RPMI7951 (cell line): ENCODE data around the gene PNO1. TPM values are rescaled to one million over a fixed set of nuclear protein-coding genes. Genes with fewer than 3 reads are reported as not detected.
"Not testable (repeated sequence)": the region's sequence is repeated elsewhere in the genome, so short reads cannot be mapped to it uniquely, and the experiment has no call there.

Source experiments
- DNase-seq: peaks from one replicate; pipeline ENCODE4 v3.0.0-alpha.2; 2012; ENCODE audit warnings: low read depth
- total RNA-seq: library from RNA; depleted of rRNA; stranded (reverse); fragments of >200 nt; shearing (Covaris generic); gene quantifications from 2 replicates; pipeline ENCODE4 v1.2.3, GENCODE V29; 2014; rRNA removed

The PNO1 gene
- total RNA-seq, result 19.3 and 25.0 TPM in 2 replicates

DNA sequence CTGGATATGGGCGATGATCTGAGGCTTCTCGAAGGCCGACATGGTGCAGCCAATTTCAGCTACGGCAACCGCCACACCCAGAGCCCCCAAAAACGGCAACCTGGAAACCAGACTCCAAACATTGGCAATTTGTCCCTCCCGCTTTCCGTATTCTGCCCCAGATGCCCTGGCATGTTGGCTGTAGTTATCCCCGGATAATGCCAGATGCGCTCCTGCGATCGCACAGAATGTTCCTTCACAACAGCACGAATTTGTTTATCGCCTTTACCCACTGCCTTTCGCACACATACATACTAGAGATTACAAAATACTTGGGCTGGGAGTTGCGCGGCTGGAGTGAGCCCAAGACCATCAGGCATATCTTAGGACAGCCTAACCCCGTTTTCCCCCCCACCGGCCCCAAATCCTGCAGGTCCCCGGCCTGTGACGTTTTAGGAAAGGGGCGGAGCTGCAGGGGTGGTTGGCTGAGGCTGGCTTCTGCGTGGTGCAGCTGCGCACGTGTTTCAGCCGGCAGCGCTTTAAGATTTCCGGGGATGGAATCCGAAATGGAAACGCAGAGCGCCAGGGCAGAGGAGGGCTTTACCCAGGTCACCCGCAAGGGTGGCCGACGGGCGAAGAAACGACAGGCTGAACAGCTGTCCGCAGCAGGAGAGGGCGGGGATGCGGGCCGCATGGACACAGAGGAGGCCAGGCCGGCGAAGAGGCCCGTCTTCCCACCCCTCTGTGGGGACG lies at the start of gene PNO1:
Gene PNO1 (plus strand): TSS at position 487 of the 732 bp plus-strand sequence. CDS start 47 bp downstream, at position 534.
- peak; percentile 95 for DNase-seq

GRCh38 chr2:68108120-68108519 lies 49.6 kb upstream of the PNO1 start:
- no peak for DNase-seq

DNA sequence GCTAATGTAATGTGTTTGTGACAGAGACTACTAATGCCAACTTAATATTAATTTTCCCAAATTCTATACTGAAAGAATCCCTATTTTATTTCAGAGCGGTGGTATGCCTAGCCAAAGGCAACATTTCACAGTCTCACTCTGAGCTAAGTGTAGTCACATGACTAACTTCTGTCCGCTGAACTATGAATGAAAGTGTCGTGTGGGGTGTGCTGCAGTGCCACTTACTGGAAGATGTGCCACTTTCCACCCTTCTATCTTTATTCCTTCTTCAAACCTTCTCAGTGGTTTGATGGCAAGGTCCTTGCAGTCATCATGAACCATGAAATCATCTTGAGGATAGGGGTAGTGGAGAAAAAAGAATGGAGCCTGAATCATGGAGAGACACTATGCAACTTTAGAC lies 47.6 kb upstream of the PNO1 start:
- peak; percentile 54 for DNase-seq

- no peak for DNase-seq
Measured at GRCh38 chr2:68115965-68116364, 41.7 kb upstream of the PNO1 start.

DNA sequence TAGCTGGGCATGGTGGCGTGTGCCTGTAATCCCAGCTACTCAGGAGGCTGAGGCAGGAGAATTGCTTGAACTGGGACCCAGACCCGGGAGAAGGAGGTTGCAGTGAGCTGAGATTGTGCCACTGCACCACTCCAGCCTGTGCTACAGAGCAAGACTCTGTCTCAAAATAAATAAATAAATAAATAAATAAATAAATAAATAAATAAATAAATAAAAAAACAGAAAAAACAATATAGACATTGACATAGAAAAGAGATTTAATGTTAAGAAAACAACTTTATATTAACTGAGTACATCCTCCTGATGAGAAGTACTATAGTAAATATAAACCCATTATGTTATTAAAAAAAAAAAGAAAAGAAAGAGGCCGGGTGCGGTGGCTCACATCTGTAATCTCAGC lies 39.8 kb upstream of the PNO1 start:
- not testable (repeated sequence) for DNase-seq

GRCh38 chr2:68118816-68119215 lies 38.9 kb upstream of the PNO1 start:
- no peak for DNase-seq

- DNase-seq, result no peak
Measured at GRCh38 chr2:68119504-68119903, 38.2 kb upstream of the PNO1 start.

DNA sequence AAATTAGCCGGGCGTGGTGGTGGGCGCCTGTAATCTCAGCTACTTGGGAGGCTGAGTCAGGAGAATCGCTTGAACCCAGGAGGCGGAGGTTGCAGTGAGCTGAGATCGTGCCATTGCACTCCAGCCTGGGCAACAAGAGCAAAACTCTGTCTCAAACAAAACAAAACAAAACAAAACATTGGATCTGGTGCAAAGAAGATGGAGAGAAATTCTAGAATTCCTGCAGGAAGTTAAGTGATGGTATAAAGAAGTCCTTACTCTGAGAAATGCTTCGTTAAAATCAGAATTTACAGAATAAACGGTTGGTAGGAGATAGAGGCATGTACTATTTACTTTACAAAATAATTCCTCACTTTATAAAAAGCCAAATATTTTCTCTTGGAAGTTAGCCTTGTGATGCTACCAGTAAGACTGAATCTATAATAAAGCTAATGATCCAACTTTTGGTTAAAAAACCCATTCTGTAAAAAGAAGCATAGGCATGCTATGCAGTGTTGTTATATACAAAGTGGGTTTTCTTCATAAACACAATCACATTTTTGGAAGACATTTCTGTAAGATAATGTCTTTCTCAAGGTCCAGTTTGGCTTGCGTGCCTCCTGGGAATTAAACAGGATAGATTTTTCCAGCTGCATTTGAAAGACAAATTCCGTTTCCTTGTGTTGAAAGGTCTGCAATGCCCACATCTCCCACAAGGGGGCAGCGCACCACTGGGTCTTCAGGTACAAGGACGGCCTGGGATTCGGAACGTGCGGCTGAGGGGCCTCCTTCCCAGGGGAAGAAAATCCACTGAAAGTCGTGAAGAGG lies 35.6 kb upstream of the PNO1 start:
- peak; percentile 76 for DNase-seq

- DNase-seq, result no peak
Measured at GRCh38 chr2:68122680-68122964, 35.1 kb upstream of the PNO1 start.

GRCh38 chr2:68124321-68124720 lies 33.4 kb upstream of the PNO1 start:
- no peak for DNase-seq

DNA sequence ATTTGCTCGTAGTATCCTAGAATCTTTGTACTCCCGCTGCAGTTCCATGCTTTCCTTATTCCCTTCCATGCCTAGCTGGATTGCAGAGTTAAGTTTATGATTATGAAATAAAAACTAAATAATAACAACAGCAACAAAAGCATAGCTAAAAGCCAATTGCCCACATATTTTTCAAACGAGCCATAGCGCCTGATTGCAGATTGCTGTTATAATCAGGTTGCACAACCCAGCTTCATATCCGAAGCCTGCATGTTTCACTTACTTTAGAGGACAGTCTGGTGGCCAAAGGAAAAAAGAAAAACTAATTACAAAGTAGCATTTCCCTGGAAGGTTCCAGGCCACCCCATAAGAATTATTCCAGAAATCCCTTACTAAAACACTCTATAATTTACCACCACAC lies 31.9 kb upstream of the PNO1 start:
- DNase-seq, result no peak

DNA sequence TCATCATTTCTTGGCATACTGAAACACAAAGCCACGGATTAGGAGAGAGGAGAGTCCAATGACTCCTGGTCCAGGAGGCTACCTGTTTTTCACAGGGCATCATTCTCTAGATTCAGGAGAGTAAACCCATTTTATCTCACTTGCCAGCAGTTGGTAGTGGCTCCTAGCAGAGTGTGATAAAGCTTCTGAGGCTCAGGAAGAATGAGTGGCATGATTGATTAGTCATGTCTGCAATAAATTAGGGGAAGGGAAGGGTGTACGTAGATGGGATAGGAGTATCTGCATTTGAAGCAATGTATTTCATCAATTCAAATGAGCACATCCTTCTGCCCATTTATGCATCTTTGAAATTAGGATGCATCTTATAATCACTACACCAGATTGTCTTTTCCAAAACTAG lies 31.1 kb upstream of the PNO1 start:
- no peak for DNase-seq

DNA sequence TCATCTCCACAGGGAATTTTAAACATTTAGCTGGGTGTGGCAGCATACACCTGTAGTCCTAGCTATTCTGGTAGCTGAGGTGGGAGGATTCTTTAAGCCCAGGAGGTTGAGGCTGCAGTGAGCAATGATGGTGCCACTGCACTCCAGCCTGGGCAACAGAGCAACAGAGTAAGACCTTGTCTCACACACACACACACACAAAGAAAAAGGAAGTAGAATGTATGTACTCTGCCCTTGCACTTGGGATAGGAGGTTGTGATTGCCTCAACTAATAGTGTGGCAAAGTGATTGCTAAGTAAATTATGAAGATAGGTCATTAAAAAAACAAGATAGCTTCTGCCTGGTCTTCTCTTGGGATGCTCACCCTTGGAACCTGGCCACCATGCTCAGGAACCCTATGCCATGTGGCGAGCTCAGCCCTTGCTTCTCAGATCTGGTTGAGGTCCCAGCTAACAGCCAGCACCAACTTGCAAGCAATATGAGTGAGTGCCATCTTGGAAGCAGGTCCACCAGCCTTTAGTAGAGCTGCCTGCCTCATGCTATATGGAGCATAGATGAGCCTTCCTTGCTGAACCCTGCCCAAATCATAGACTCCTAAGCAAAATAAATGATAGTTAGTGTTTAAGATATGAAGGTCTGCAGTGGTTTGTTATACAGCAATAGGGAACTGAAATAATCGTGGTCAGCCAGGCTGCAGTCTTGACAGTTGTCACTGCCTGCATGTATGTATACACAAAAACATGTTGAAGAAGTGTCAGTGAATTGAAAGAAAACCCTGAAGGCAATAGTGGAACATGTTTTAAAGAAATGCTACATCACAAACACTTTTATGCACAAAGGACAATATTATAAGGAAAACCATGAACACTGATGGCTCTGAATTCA lies 30.1 kb upstream of the PNO1 start:
- no peak for DNase-seq

DNA sequence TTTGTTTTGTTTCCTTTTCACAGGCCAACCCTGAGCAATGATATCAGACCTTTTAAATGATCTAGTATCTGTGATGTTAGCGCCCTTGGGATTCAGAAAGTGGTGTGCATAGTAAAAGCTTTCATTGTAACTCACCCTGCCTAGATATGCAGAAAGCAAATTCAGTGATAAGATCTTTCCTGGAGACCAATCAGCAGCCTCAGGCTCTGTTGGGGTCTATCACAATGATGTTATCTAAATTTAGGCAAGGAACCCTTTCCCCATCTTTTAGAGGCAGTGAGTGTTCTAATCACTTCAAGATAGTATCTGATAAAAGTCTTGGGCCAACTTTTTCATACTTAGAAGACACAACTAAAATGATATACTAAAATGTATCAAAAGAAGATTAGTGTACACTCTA lies 23.6 kb upstream of the PNO1 start:
- no peak for DNase-seq

DNA sequence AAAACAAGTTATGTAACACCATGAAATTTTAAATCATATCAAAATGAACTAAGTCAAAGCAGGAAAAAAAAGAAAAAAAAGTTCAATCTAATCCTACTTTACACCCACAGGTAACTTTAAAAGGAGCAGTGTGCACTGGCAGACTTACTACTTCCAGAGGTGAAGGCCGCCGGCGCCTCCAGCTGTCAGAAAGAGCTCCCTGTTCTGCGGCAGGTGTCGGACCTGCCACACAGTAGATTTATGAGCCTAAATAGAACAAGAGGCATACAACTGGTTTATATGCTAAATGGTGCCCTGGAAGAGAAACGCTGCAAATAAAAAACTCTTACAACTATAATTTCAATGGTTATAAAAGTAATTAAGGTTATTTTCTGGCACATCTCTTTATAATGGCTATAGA lies 23.1 kb upstream of the PNO1 start:
- DNase-seq, result no peak

- no peak for DNase-seq
Measured at GRCh38 chr2:68135448-68136320, 22.0 kb upstream of the PNO1 start.

- no peak for DNase-seq
Measured at GRCh38 chr2:68141875-68142274, 15.8 kb upstream of the PNO1 start.

GRCh38 chr2:68151037-68151436 lies 6.7 kb upstream of the PNO1 start:
- DNase-seq, result no peak

DNA sequence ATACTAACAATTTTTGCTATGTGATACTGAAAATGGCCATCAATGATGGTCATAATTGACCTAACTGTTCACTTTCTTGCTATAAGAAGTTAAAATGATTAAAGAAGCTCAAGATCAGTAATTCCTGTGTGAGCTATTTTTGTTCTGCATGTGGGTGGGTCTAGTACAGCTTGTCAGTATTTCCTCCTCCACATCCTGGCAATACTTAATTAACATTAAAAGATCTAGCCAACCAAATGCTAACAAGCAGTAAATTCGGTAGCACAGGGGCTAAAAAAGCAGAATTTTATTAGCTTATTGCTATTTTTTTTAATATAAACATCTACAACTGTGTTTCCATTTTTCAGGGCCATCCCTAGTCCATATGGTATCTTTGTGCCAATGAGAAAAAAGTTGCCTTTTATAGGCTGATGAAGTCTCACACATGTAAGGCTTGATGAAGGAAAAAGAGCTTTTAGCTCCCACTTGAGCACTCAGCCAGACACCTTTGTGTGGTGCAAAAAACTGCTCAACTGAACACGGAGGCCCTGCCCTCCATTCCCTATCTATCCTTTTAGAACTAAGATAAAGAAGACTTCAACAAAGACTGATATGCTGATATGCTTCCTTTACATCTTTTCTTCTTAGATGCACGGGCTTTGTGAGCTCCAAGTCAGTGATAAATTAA lies 4.9 kb upstream of the PNO1 start:
- DNase-seq, result no peak

- DNase-seq, result no peak
Measured at GRCh38 chr2:68155618-68156017, 2.1 kb upstream of the PNO1 start.

GRCh38 chr2:68156419-68156818 lies 1.3 kb upstream of the PNO1 start:
- no peak for DNase-seq
